DND-41 (cell line): ENCODE measurements around the gene GRAMD1A.

Experiments used
- CTCF ChIP-seq: IDR thresholded peaks from 2 replicates; pipeline ENCODE4 v1.5.1; 2012; ENCODE audit warnings: borderline replicate concordance, low read length, moderate library complexity, mild to moderate bottlenecking; ENCODE audit not compliant: poor library complexity, severe bottlenecking; ENCODE audit errors: extremely low read depth
- EZH2 ChIP-seq: IDR thresholded peaks from 3 replicates; pipeline ENCODE4 v1.6.1; 2012; ENCODE audit warnings: borderline replicate concordance, low read depth, mild to moderate bottlenecking, moderate library complexity, low read length, inconsistent platforms; ENCODE audit not compliant: severe bottlenecking

GRCh38 chr19:35015270-35015953, 15.3 kb downstream of the GRAMD1A start:
- TF ChIP-seq CTCF (no peak), EZH2 (no peak)
